Cerebellar cortex (tissue), 1 donor: ENCODE data around the gene TPPP.
"Not testable (repeated sequence)": the region's sequence is repeated elsewhere in the genome, so short reads cannot be mapped to it uniquely, and the experiment has no call there.

Experiments
- DNase-seq: peaks from one replicate; pipeline ENCODE4 v3.0.0-alpha.2; 2015; ENCODE audit warnings: low spot score

The TPPP gene

GRCh38 chr5:693271-694041, at the start of gene TPPP:
Gene TPPP (minus strand): TSS chr5:693352. CDS start chr5:678060, 15,292 bp downstream.
- peak; percentile 70 for DNase-seq

GRCh38 chr5:742276-742675, 49.1 kb upstream of the TPPP start:
- DNase-seq, result not testable (repeated sequence)

GRCh38 chr5:734145-734544, 41.0 kb upstream of the TPPP start:
- DNase-seq, result not testable (repeated sequence)

GRCh38 chr5:732754-733454, 39.8 kb upstream of the TPPP start:
- not testable (repeated sequence) for DNase-seq

GRCh38 chr5:729225-729624, 36.1 kb upstream of the TPPP start:
- not testable (repeated sequence) for DNase-seq

- not testable (repeated sequence) for DNase-seq
Observed at GRCh38 chr5:727087-727486, 33.9 kb upstream of the TPPP start.

GRCh38 chr5:723865-724264, 30.7 kb upstream of the TPPP start:
- not testable (repeated sequence) for DNase-seq

- not testable (repeated sequence) for DNase-seq
Observed at GRCh38 chr5:723309-723708, 30.2 kb upstream of the TPPP start.

GRCh38 chr5:719379-719778, 26.2 kb upstream of the TPPP start:
- DNase-seq, result not testable (repeated sequence)

- DNase-seq, result no peak
Observed at GRCh38 chr5:717143-717542, 24.0 kb upstream of the TPPP start.

- not testable (repeated sequence) for DNase-seq
Observed at GRCh38 chr5:716740-717139, 23.6 kb upstream of the TPPP start.

GRCh38 chr5:715636-716035, 22.5 kb upstream of the TPPP start:
- DNase-seq, result not testable (repeated sequence)

GRCh38 chr5:714215-715118, 21.3 kb upstream of the TPPP start:
- DNase-seq, result not testable (repeated sequence)

- DNase-seq, result not testable (repeated sequence)
Observed at GRCh38 chr5:713686-714085, 20.5 kb upstream of the TPPP start.

- not testable (repeated sequence) for DNase-seq
Observed at GRCh38 chr5:708848-709517, 15.8 kb upstream of the TPPP start.

GRCh38 chr5:708374-708773, 15.2 kb upstream of the TPPP start:
- not testable (repeated sequence) for DNase-seq

- not testable (repeated sequence) for DNase-seq
Observed at GRCh38 chr5:706127-706526, 13.0 kb upstream of the TPPP start.

GRCh38 chr5:696753-697702, 3.9 kb upstream of the TPPP start:
- not testable (repeated sequence) for DNase-seq

GRCh38 chr5:696191-696590, 3.0 kb upstream of the TPPP start:
- DNase-seq, result not testable (repeated sequence)

- DNase-seq, result not testable (repeated sequence)
Observed at GRCh38 chr5:695475-695874, 2.3 kb upstream of the TPPP start.
